Smooth muscle cell (in vitro differentiated cells): ENCODE data around the gene NBEA. TPM values are rescaled to one million over a fixed set of nuclear protein-coding genes. Genes with fewer than 3 reads are reported as not detected.

Experiments
- DNase-seq: peaks from one replicate; lab custom pipeline; 2025; ENCODE audit not compliant: unreplicated experiment; lab: John Stamatoyannopoulos, UW
- H2AFZ ChIP-seq: fragments of 200-600 bp; sonication (generic); 2 replicates; pipeline ENCODE4 v1.6.0; 2016; ENCODE audit warnings: antibody characterized with exemption, low read depth, mild to moderate bottlenecking
- H3F3A ChIP-seq: fragments of 200-600 bp; sonication (generic); 2 replicates; pipeline ENCODE4 v1.6.0; 2017; ENCODE audit warnings: antibody characterized with exemption, low read depth
- H3K27ac ChIP-seq: fragments of 200-600 bp; sonication (generic); 2 replicates; pipeline ENCODE4 v1.5.1; 2016; ENCODE audit warnings: low read depth, mild to moderate bottlenecking
- H3K27me3 ChIP-seq: fragments of 200-600 bp; sonication (generic); 2 replicates; pipeline ENCODE4 v1.6.1; 2016; ENCODE audit warnings: low read depth, mild to moderate bottlenecking
- H3K36me3 ChIP-seq: fragments of 200-600 bp; sonication (generic); 2 replicates; pipeline ENCODE4 v1.5.1; 2016; ENCODE audit warnings: low read depth
- H3K4me1 ChIP-seq: fragments of 200-600 bp; sonication (generic); 2 replicates; pipeline ENCODE4 v1.5.1; 2016; ENCODE audit warnings: low read depth
- H3K4me2 ChIP-seq: fragments of 200-600 bp; sonication (generic); 2 replicates; pipeline ENCODE4 v1.6.0; 2016; ENCODE audit warnings: mild to moderate bottlenecking
- H3K4me3 ChIP-seq: fragments of 200-600 bp; sonication (generic); 2 replicates; pipeline ENCODE4 v1.5.1; 2016; ENCODE audit warnings: mild to moderate bottlenecking
- H3K79me2 ChIP-seq: fragments of 200-600 bp; sonication (generic); 2 replicates; pipeline ENCODE4 v1.6.0; 2016; ENCODE audit warnings: low read depth, mild to moderate bottlenecking
- H3K9ac ChIP-seq: fragments of 200-600 bp; sonication (generic); 2 replicates; pipeline ENCODE4 v1.6.0; 2016; ENCODE audit warnings: low read depth
- H3K9me3 ChIP-seq: fragments of 200-600 bp; sonication (generic); replicated peaks from 2 replicates; pipeline ENCODE4 v1.5.1; 2016; ENCODE audit warnings: low read depth
- H4K20me1 ChIP-seq: fragments of 200-600 bp; sonication (generic); 2 replicates; pipeline ENCODE4 v1.6.0; 2016; ENCODE audit warnings: low read depth
- WGBS: methylation state at CpG from one replicate; pipeline ENCODE4 v1.1.7; 2016; ENCODE audit warnings: low lambda C conversion rate; 5-methylcytosine and 5-hydroxymethylcytosine counted together
- polyA plus RNA-seq: library from polyadenylated mRNA; unstranded; fragments of >200 nt; fragmentation: Nextera tagmentation; extraction: Ambion mirVana; gene quantifications from 2 replicates; pipeline ENCODE4 v1.2.1, GENCODE V29; 2016
- total RNA-seq: library from RNA; depleted of rRNA; stranded (reverse); fragments of >200 nt; gene quantifications from 2 replicates; pipeline ENCODE4 v1.2.3, GENCODE V29; 2014
- TF ChIP-seq, protein P1 (sequence below): fragments of 200-600 bp; sonication (generic); IDR thresholded peaks from 2 replicates; pipeline ENCODE4 v1.5.1; 2017; ENCODE audit warnings: borderline replicate concordance, mild to moderate bottlenecking, antibody characterized with exemption; ENCODE audit not compliant: insufficient read depth, poor library complexity, severe bottlenecking

Gene NBEA
- total and polyA plus RNA-seq, 2 experiments from 2014 or later, result 3.6 to 11.7 TPM

DNA sequence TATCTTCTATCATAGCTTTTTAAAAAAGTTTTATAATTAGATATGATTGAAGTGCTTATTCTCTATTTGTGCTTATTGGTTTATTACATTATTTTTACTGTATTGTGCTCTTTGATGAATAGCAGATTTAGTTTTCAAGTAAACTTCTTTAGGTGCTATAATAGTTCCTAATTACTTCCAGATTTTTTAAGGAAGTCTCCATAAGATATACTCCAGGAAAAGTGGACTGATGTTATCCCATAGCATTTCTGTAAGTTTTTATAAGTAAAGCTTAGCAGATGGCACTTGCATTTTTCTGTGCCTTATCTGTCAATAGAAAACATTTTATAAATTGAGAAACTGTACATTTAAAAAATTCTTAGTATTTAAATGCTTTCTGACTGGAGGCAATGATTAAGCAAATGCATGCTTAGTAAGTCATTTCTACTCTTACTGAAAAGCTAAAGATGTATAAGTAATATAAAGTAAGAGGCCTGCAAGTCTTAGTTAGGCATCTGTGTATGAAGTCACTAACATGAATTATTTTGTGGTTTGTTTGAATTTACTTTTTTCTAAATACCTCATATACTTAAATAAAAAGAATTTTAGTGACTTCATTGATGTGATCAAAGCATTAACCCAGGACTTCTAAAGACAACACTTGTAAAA is 351.6 kb downstream of the NBEA start:
- H3K9ac ChIP-seq, result no peak overlapping the region
- TF ChIP-seq, protein P1, sequence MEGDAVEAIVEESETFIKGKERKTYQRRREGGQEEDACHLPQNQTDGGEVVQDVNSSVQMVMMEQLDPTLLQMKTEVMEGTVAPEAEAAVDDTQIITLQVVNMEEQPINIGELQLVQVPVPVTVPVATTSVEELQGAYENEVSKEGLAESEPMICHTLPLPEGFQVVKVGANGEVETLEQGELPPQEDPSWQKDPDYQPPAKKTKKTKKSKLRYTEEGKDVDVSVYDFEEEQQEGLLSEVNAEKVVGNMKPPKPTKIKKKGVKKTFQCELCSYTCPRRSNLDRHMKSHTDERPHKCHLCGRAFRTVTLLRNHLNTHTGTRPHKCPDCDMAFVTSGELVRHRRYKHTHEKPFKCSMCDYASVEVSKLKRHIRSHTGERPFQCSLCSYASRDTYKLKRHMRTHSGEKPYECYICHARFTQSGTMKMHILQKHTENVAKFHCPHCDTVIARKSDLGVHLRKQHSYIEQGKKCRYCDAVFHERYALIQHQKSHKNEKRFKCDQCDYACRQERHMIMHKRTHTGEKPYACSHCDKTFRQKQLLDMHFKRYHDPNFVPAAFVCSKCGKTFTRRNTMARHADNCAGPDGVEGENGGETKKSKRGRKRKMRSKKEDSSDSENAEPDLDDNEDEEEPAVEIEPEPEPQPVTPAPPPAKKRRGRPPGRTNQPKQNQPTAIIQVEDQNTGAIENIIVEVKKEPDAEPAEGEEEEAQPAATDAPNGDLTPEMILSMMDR, result no peak
- H3K4me3 ChIP-seq, result no peak overlapping the region
- DNase-seq, result no peak
- no peaks in the 10 kb centered on the region for H3K9me3 ChIP-seq
- no peak overlapping the region for H2AFZ ChIP-seq
- peaks cover 3% of the 10 kb centered on the region for H3K4me1 ChIP-seq
- no peaks in the 10 kb centered on the region for H3K36me3 ChIP-seq
- H4K20me1 ChIP-seq, result no peaks in the 10 kb centered on the region
- peak overlapping the region; percentile 21 for H3K4me2 ChIP-seq
- no peaks in the 10 kb centered on the region for H3F3A ChIP-seq
- no peaks in the 10 kb centered on the region for H3K79me2 ChIP-seq
- no peaks in the 10 kb centered on the region for H3K27me3 ChIP-seq
- H3K27ac ChIP-seq, result peak overlapping the region; percentile 37

DNA sequence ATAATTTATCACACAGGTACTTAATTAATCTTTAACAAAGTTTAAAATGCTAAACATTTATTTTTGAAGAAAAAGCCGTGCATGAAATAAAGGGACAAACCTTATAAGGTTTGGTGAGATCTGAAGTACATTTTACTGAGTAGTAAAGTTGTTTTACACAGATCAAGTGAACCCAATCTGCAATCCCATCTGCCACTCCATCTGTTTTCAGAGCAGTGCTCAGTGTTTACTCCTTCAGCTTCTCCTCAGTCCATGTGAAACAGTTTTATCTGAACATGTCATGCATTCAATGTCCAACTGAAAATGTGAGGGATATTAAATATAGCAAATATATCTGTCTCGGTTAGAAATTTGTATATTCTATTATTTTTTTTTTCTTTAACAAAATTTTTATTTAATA is 367.6 kb downstream of the NBEA start:
- Histone ChIP-seq H3K79me2 (no peaks in the 10 kb centered on the region), H3K4me1 (no peaks in the 10 kb centered on the region), H3K27ac (no peak overlapping the region), H3K4me2 (no peak overlapping the region), H3K4me3 (no peak overlapping the region), H3K36me3 (no peaks in the 10 kb centered on the region), H2AFZ (no peak overlapping the region), H3F3A (no peaks in the 10 kb centered on the region), H3K9me3 (no peaks in the 10 kb centered on the region), H3K9ac (no peak overlapping the region), H4K20me1 (no peaks in the 10 kb centered on the region), H3K27me3 (no peaks in the 10 kb centered on the region)
- DNase-seq, result no peak
- WGBS, result 94% methylated on average over 2 of the region's 2 CpGs
- TF ChIP-seq, protein P1, result no peak

- Histone ChIP-seq H4K20me1 (no peaks in the 10 kb centered on the region), H2AFZ (no peak overlapping the region), H3K9me3 (no peaks in the 10 kb centered on the region), H3K27ac (no peak overlapping the region), H3F3A (no peaks in the 10 kb centered on the region), H3K4me2 (no peak overlapping the region), H3K27me3 (no peaks in the 10 kb centered on the region), H3K4me1 (no peaks in the 10 kb centered on the region), H3K79me2 (no peaks in the 10 kb centered on the region), H3K9ac (no peak overlapping the region), H3K36me3 (no peaks in the 10 kb centered on the region), H3K4me3 (no peak overlapping the region)
- DNase-seq, result no peak
- WGBS, result 93% methylated on average over 3 of the region's 3 CpGs
- TF ChIP-seq, protein P1, result no peak
Observed at GRCh38 chr13:35332134-35332533, 390.1 kb downstream of the NBEA start.

- TF ChIP-seq, protein P1, result no peak
- H3K9ac ChIP-seq, result no peak overlapping the region
- H2AFZ ChIP-seq, result no peak overlapping the region
- H3K27me3 ChIP-seq, result no peaks in the 10 kb centered on the region
- no peaks in the 10 kb centered on the region for H4K20me1 ChIP-seq
- DNase-seq, result no peak
- WGBS, result 95% methylated on average over 3 of the region's 3 CpGs
- H3F3A ChIP-seq, result no peaks in the 10 kb centered on the region
- no peak overlapping the region for H3K4me3 ChIP-seq
- no peak overlapping the region for H3K27ac ChIP-seq
- no peaks in the 10 kb centered on the region for H3K9me3 ChIP-seq
- no peaks in the 10 kb centered on the region for H3K36me3 ChIP-seq
- no peak overlapping the region for H3K4me2 ChIP-seq
- no peaks in the 10 kb centered on the region for H3K4me1 ChIP-seq
- no peaks in the 10 kb centered on the region for H3K79me2 ChIP-seq
Observed at GRCh38 chr13:35333157-35333556, 391.1 kb downstream of the NBEA start.
